ENCODE data around the gene ATP6AP1. TPM values are rescaled to one million over a fixed set of nuclear protein-coding genes. Genes with fewer than 3 reads are reported as not detected.

ATP6AP1 gene
- total and polyA plus RNA-seq, 2 of the 13 experiments (the other 11 are each of a cell fraction or from before 2014, with no cell fraction given), result 56.7 to 110 TPM

DNA sequence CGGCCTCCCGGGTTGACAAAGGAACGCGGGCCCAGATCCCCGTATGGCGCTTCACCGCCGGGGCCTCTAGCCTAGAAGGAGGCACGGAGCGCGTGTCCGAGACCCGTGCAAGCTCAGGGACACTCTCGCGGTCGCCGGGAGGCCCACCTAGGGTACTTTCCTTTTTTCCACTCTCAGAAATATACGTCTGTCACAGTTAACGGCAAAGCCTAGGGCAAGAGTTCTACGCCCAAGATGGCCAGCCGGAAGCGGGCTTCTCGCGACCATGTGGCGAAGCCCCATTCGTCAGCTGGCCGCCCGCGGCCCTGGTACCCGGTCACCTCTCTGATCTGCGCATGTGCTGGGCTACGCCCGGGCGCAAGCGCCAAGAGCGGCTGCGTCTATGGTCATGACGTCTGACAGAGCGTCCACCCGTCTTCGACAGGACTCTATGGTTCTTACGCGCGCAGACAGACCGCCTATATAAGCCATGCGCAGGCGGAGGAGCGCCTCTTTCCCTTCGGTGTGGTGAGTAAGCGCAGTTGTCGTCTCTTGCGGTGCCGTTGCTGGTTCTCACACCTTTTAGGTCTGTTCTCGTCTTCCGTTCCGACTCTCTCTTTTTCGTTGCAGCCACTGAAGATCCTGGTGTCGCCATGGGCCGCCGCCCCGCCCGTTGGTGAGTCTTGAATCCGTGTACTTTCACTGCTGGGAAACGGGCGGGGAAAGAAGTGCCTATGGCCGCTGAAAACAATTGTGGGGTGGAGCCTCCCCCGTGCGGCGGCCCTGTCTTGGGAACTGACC is 30.4 kb upstream of the ATP6AP1 start, which contains the start of gene RPL10 (continued):
- TF ChIP-seq CREM (IDR thresholded peaks at IDR 0.05) (peak; percentile 80), CREM (CRISPR knock-in tag; IDR thresholded peaks at IDR 0.05) (no peak), ELF1 (CRISPR knock-in tag; IDR thresholded peaks at IDR 0.05) (peak; percentile 64), ZNF780A (CRISPR knock-in tag; IDR thresholded peaks at IDR 0.05) (no peak), ZNF569 (CRISPR knock-in tag; IDR thresholded peaks at IDR 0.05; ENCODE audit: borderline replicate concordance) (0 out of 2 replicates have a peak, but pooled peaks have one; percentile 66), MIER3 (CRISPR knock-in tag; IDR thresholded peaks at IDR 0.05; ENCODE audit: borderline replicate concordance) (no peak; the same call in 1 of the 2 replicates), ZNF607 (CRISPR knock-in tag; IDR thresholded peaks at IDR 0.05; ENCODE audit: borderline replicate concordance) (no peak; the same call in 1 of the 2 replicates), KLF13 (CRISPR knock-in tag; IDR thresholded peaks at IDR 0.05) (no peak), ZFP41 (CRISPR knock-in tag; IDR thresholded peaks at IDR 0.05; ENCODE audit: borderline replicate concordance) (no peak), ZNF562 (CRISPR knock-in tag; IDR thresholded peaks at IDR 0.05; ENCODE audit: borderline replicate concordance) (no peak), ZNF484 (CRISPR knock-in tag; IDR thresholded peaks at IDR 0.05; ENCODE audit: borderline replicate concordance, low read depth) (no peak), MAZ (IDR thresholded peaks at IDR 0.05; ENCODE audit: borderline replicate concordance, low read depth, low read length) (no peak), MAZ (CRISPR knock-in tag; IDR thresholded peaks at IDR 0.05; ENCODE audit: low read depth) (peak; percentile 59), DMAP1 (CRISPR knock-in tag; IDR thresholded peaks at IDR 0.05) (peak; percentile 92), KAT8 (CRISPR knock-in tag; IDR thresholded peaks at IDR 0.05) (peak; percentile 24; the same call in 1 of the 2 replicates), SMAD3 (CRISPR knock-in tag; IDR thresholded peaks at IDR 0.05) (no peak), ZNF7 (CRISPR knock-in tag; IDR thresholded peaks at IDR 0.05) (no peak), KAT2B (IDR thresholded peaks at IDR 0.05; ENCODE audit: borderline replicate concordance, low read depth, low read length) (no peak), AHR (CRISPR knock-in tag; IDR thresholded peaks at IDR 0.05) (peak; percentile 22; the same call in 1 of the 2 replicates), NFYB (CRISPR knock-in tag; IDR thresholded peaks at IDR 0.05) (peak; percentile 71), XBP1 (CRISPR knock-in tag; IDR thresholded peaks at IDR 0.05) (peak; percentile 92; the same call in 1 of the 2 replicates), EP300 (IDR thresholded peaks at IDR 0.05; ENCODE audit: low read depth in 2 of 2, low read length in 2 of 2) (no peak), EP300 (CRISPR knock-in tag; IDR thresholded peaks at IDR 0.05; ENCODE audit: borderline replicate concordance) (no peak), ZIK1 (CRISPR knock-in tag; IDR thresholded peaks at IDR 0.05; ENCODE audit: borderline replicate concordance, low read depth) (no peak), XRCC5 (optimal IDR thresholded peaks at IDR 0.05; ENCODE audit: low read length) (no peak), SSRP1 (CRISPR knock-in tag; IDR thresholded peaks at IDR 0.05) (peak; percentile 67; the same call in 1 of the 2 replicates), POLR2AphosphoS2 (IDR thresholded peaks at IDR 0.05; ENCODE audit: low read depth, low read length) (peak; percentile 89; the same call in 1 of the 2 replicates), ZNF557 (CRISPR knock-in tag; IDR thresholded peaks at IDR 0.05) (0 out of 2 replicates have a peak, but pooled peaks have one; percentile 43), TBL1XR1 (IDR thresholded peaks at IDR 0.05; ENCODE audit: borderline replicate concordance, low read length, partially characterized antibody) (no peak)
- TF ChIP-seq, protein P1, sequence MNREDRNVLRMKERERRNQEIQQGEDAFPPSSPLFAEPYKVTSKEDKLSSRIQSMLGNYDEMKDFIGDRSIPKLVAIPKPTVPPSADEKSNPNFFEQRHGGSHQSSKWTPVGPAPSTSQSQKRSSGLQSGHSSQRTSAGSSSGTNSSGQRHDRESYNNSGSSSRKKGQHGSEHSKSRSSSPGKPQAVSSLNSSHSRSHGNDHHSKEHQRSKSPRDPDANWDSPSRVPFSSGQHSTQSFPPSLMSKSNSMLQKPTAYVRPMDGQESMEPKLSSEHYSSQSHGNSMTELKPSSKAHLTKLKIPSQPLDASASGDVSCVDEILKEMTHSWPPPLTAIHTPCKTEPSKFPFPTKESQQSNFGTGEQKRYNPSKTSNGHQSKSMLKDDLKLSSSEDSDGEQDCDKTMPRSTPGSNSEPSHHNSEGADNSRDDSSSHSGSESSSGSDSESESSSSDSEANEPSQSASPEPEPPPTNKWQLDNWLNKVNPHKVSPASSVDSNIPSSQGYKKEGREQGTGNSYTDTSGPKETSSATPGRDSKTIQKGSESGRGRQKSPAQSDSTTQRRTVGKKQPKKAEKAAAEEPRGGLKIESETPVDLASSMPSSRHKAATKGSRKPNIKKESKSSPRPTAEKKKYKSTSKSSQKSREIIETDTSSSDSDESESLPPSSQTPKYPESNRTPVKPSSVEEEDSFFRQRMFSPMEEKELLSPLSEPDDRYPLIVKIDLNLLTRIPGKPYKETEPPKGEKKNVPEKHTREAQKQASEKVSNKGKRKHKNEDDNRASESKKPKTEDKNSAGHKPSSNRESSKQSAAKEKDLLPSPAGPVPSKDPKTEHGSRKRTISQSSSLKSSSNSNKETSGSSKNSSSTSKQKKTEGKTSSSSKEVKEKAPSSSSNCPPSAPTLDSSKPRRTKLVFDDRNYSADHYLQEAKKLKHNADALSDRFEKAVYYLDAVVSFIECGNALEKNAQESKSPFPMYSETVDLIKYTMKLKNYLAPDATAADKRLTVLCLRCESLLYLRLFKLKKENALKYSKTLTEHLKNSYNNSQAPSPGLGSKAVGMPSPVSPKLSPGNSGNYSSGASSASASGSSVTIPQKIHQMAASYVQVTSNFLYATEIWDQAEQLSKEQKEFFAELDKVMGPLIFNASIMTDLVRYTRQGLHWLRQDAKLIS (CRISPR knock-in tag; IDR thresholded peaks at IDR 0.05), result peak; percentile 38; the same call in 1 of the 2 replicates
